Ascending aorta (tissue), 2 donors: ENCODE measurements around the gene PPARGC1A. TPM values are rescaled to one million over a fixed set of nuclear protein-coding genes. Genes with fewer than 3 reads are reported as not detected.

Experiments
- DNase-seq, 2 donors: peaks; one replicate each; pipeline ENCODE4 v3.0.0-alpha.2; 2019; ENCODE audit warnings: low spot score in 2 of 2
- H3K27ac ChIP-seq, 2 donors: fragments of 200-600 bp; sonication (generic); one replicate each; pipeline ENCODE4 v1.5.1; 2016 to 2017; ENCODE audit warnings: mild to moderate bottlenecking in 1 of 2
- H3K27me3 ChIP-seq: fragments of 200-600 bp; sonication (generic); one replicate; pipeline ENCODE4 v1.5.1; 2017
- H3K36me3 ChIP-seq, 2 donors: fragments of 200-600 bp; sonication (generic); one replicate each; pipeline ENCODE4 v1.5.1; 2016
- H3K4me1 ChIP-seq, 2 donors: fragments of 200-600 bp; sonication (generic); one replicate each; pipeline ENCODE4 v1.5.1; 2016 to 2017; ENCODE audit warnings: mild to moderate bottlenecking in 1 of 2
- H3K4me3 ChIP-seq, 2 donors: fragments of 200-600 bp; sonication (generic); one replicate each; pipeline ENCODE4 v1.5.1; 2016 to 2017; ENCODE audit warnings: mild to moderate bottlenecking in 1 of 2
- H3K9me3 ChIP-seq, 2 donors: fragments of 200-600 bp; sonication (generic); one replicate each; pipeline ENCODE4 v1.5.1; 2016
- intact Hi-C: fragments of 100-400 bp; cut with DNase I; formaldehyde crosslinking; loops from one replicate; pipeline ENCODE4 v1.15.1; 2023
- total RNA-seq: library from RNA; depleted of rRNA; stranded (reverse); fragments of >200 nt; gene quantifications from one replicate; pipeline ENCODE4 v1.1.0, GENCODE V29; 2016
- TF ChIP-seq, protein P1 (sequence below), 3 experiments: fragments of 200-600 bp in 2 of 3; fragments of 450-650 bp in 1 of 3; sonication (generic) in 2 of 3; IDR thresholded peaks; one replicate each; pipeline ENCODE4 v1.5.1; 2016 to 2019; ENCODE audit warnings: antibody characterized with exemption in 3 of 3, mild to moderate bottlenecking in 1 of 3, moderate library complexity in 1 of 3

PPARGC1A gene
- total RNA-seq, 1 donor from 2014 or later: 1.7 TPM

DNA sequence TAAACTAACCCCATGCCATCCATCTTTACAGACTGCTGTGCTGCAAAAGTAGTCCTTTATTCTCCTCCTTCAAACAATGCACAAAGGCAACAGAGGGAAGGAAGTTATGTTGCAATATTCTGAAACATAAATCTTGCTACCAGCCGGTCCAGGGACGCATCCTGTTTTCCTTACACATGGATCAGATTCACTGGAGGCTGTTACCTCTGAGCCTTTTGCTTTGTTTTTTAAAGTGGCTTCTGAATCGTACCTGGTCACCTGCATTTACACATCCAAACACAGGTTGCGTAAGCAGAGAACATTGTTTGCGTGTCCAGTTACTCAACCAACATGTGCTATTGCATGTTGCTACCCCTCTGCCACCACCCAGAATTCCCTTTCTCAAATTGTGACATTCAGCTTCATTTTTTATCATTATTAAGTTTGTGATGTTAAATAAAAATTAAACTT is 8.8 kb downstream of the PPARGC1A start:
- Histone ChIP-seq H3K27me3 (no peaks in the 10 kb centered on the region), H3K4me3 (no peak overlapping the region), H3K9me3 (no peaks in the 10 kb centered on the region), H3K4me1 (no peaks in the 10 kb centered on the region), H3K27ac (no peak overlapping the region), H3K36me3 (no peaks in the 10 kb centered on the region)
- intact Hi-C loops: no loop called here
- no peak for DNase-seq
- TF ChIP-seq, protein P1, sequence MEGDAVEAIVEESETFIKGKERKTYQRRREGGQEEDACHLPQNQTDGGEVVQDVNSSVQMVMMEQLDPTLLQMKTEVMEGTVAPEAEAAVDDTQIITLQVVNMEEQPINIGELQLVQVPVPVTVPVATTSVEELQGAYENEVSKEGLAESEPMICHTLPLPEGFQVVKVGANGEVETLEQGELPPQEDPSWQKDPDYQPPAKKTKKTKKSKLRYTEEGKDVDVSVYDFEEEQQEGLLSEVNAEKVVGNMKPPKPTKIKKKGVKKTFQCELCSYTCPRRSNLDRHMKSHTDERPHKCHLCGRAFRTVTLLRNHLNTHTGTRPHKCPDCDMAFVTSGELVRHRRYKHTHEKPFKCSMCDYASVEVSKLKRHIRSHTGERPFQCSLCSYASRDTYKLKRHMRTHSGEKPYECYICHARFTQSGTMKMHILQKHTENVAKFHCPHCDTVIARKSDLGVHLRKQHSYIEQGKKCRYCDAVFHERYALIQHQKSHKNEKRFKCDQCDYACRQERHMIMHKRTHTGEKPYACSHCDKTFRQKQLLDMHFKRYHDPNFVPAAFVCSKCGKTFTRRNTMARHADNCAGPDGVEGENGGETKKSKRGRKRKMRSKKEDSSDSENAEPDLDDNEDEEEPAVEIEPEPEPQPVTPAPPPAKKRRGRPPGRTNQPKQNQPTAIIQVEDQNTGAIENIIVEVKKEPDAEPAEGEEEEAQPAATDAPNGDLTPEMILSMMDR (IDR thresholded peaks at IDR 0.05): no peak

DNA sequence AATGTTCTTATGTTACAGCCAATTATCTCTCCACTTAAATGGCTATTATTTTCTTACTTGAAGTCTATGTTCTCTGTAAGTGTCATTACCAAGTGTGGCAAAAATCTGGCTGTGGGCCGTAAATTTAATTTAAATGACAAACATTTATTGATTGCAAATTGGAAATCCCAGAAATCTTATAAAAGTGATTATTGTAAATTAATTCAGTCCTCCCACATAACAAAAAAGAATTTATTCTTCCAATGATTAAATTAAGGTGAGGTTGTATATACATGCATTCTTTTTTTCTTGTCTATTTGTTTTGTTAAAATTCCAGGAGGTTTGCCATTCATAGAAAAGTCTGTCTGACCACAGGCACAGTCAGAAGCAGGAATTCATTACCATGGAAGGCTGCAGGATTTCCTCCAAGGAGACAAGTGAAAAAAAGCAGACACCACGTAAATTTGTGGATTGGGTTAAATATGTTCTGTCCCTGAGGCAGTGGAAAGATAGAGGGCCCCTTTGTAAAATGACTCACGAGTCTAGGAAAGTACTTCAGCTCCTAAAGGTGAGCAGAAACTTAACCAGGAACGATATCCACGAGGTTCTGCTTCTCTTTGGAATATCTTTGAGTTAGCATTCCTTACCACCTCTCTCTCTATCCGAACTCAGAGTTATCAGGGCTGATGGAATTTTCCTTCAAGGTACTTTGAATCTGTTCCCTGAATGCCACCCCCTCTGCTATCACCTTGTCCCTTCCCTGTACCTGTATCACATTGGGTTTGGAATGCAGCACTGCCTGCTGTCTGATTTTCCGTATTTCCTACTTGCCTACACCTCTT is 10.7 kb downstream of the PPARGC1A start:
- TF ChIP-seq, protein P1 (IDR thresholded peaks at IDR 0.05): no peak
- intact Hi-C loops: no loop called here
- H3K36me3 ChIP-seq: no peaks in the 10 kb centered on the region
- no peaks in the 10 kb centered on the region for H3K4me1 ChIP-seq
- H3K9me3 ChIP-seq: no peaks in the 10 kb centered on the region
- H3K27me3 ChIP-seq: no peaks in the 10 kb centered on the region
- no peak overlapping the region for H3K4me3 ChIP-seq
- no peak overlapping the region for H3K27ac ChIP-seq
- DNase-seq: no peak

DNA sequence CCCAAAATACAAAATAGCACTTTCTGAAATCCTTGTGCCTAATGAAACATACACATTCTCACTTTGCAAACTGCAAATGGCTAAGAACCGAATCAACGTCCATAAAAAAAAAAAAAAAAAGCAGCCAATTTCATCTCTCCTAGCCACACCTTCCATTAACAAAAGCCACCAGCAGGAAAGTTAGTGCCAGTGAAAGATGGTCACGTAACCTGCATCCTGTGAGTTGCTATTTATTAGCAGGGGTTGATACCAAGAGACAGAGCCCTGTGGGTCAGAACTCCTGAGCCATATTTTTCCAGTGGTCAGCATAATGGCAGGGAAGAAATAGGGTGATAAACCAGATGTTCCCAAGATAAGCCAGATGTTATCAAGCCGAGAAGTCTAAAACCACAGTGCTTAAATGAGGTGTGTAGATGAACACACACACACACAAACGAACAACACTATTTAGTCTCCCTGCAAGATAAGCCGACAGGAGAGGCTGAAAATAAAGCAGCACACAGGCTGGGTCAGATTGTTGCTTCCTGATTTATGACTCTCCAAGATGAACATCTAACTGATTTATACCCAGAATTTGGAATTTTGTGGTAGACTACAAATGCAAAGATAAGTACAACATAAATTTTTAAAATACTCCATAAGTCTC is 11.5 kb downstream of the PPARGC1A start:
- H3K27ac ChIP-seq: no peak overlapping the region
- H3K36me3 ChIP-seq: no peaks in the 10 kb centered on the region
- TF ChIP-seq, protein P1 (IDR thresholded peaks at IDR 0.05): no peak
- no peaks in the 10 kb centered on the region for H3K9me3 ChIP-seq
- no peak for DNase-seq
- no peaks in the 10 kb centered on the region for H3K27me3 ChIP-seq
- no peak overlapping the region for H3K4me3 ChIP-seq
- H3K4me1 ChIP-seq: no peaks in the 10 kb centered on the region
- intact Hi-C loops: no loop called here

DNA sequence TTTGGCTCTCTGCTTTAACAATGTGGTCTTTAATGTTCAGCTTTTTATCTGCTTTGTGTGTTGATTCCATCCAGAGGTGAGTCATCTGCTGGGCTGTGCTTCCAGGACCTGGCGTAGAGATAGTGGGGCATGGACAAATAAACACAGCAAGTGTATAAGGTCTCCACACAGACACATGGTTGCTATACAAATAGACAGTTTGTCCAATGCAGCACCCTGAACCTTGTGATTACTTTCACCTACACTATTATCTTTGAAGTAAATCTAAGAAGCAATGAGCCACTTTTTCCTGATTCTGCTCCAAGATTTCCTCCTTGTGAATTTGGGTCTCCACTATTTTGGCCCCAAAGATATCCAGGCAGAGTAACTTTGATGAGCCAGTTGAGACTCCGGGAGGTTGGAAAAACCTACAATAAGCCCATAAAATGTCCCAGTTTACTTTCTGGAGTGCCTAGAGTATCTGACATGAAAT is 12.1 kb downstream of the PPARGC1A start:
- H3K36me3 ChIP-seq: no peaks in the 10 kb centered on the region
- intact Hi-C loops: no loop called here
- H3K4me1 ChIP-seq: no peaks in the 10 kb centered on the region
- H3K4me3 ChIP-seq: no peak overlapping the region
- H3K27me3 ChIP-seq: no peaks in the 10 kb centered on the region
- TF ChIP-seq, protein P1 (IDR thresholded peaks at IDR 0.05): no peak
- no peaks in the 10 kb centered on the region for H3K9me3 ChIP-seq
- H3K27ac ChIP-seq: no peak overlapping the region
- no peak for DNase-seq

DNA sequence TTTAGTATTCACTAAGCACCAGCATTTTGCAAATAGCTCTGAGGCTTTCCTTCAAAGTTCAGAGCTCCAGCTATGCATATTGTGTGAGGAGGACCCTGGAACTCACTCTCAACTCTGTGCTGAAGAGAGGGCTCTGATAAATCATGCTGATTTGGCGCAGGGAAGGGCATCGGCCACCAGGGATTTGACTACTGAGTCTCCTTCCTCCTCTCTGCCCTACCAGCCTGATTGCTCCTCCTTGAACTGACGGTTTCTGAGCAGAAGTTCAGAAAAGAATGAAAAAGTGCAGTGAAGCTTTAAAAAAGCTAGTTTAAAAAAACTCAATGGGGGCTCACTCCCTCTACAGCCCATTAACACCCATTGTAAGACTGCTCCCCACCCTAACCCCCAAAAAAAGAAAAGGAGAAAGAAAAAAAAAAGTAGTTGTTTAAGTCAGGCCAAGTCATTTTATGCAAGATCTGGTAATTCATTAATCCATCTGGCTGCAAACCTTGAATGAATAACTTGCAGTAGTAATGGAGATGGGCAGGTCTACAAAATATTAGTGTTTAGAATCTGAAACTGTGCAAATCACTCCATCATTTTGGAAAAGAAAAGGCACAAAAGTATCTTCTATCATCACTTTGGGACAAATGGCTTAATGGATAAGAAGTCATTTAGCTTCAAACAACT is 13.3 kb downstream of the PPARGC1A start:
- intact Hi-C loops: no loop called here
- H3K9me3 ChIP-seq: no peaks in the 10 kb centered on the region
- TF ChIP-seq, protein P1 (IDR thresholded peaks at IDR 0.05): no peak
- H3K4me1 ChIP-seq: no peaks in the 10 kb centered on the region
- H3K36me3 ChIP-seq: no peaks in the 10 kb centered on the region
- no peak overlapping the region for H3K27ac ChIP-seq
- no peaks in the 10 kb centered on the region for H3K27me3 ChIP-seq
- H3K4me3 ChIP-seq: no peak overlapping the region
- no peak for DNase-seq
